Measurements from ENCODE around the gene TRMT11. TPM values are rescaled to one million over a fixed set of nuclear protein-coding genes. Genes with fewer than 3 reads are reported as not detected.

Gene TRMT11
- polyA plus RNA-seq, 1 donor (not counting 4 experiments of a cell fraction or from before 2014, with no cell fraction given) = 23.0 TPM

DNA sequence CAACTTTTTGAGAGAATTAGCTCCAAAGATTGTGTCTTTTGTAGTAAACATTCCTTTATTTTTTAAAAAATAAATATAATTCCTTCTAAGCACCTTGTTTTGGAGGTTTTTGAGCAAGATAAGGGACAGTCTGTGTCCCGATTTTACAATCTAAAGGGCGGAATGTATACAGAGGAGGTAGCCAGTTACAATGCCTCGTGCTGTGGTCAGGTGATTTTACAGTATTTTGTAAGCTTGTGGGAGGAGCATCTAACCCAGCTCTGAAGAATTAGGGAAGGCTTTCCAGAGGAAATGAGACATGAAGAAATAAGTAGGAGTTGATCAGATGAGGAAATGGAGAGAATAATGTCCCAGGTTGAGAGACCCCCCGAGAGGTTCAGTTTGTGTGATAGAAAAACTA is 28.5 kb upstream of the TRMT11 start:
- Histone ChIP-seq H2AFZ (ENCODE audit: control insufficient read depth, low read length) (peak overlapping the region; percentile 95), H3K4me2 (ENCODE audit: control insufficient read depth, extremely low read depth, insufficient read depth, low read depth, low read length) (peak overlapping the region; percentile 97), H3K27ac (ENCODE audit: control insufficient read depth, insufficient read depth, low read length) (peak overlapping the region; percentile 78), H4K20me1 (ENCODE audit: control insufficient read depth, extremely low read depth, insufficient read depth, low read length) (no peaks in the 10 kb centered on the region), H3K9ac (ENCODE audit: control insufficient read depth, extremely low read depth, insufficient read depth, low read length) (peak overlapping the region; percentile 88), H3K4me1 (ENCODE audit: control insufficient read depth, extremely low read depth, insufficient read depth, low read length) (peaks cover 16% of the 10 kb centered on the region), H3K36me3 (ENCODE audit: control insufficient read depth in 2 of 2, extremely low read depth in 1 of 2, insufficient read depth in 2 of 2, low read length in 2 of 2) (no peaks in the 10 kb centered on the region), H3K27me3 (ENCODE audit: control insufficient read depth, extremely low read depth, insufficient read depth, low read length) (no peaks in the 10 kb centered on the region), H3K79me2 (ENCODE audit: control insufficient read depth, insufficient read depth, low read length) (no peaks in the 10 kb centered on the region), H3K9me1 (ENCODE audit: control insufficient read depth, extremely low read depth, insufficient read depth, low read length) (no peaks in the 10 kb centered on the region), H3K9me3 (ENCODE audit: control insufficient read depth, low read depth, low read length) (no peaks in the 10 kb centered on the region), H3K4me3 (ENCODE audit: control insufficient read depth in 2 of 3, extremely low read depth in 1 of 3, insufficient read depth in 2 of 3, low read depth in 1 of 3, low read length in 3 of 3) (peak overlapping the region; percentile 81)
- dilution Hi-C loops (cut with MboI; ENCODE audit: extremely low pct_ligation_motif_present, low sequenced_read_pairs) = no loop called here
- FAIRE-seq (peak; percentile 44), DNase-seq (ENCODE audit: low read depth, low spot score) (no peak)
- TF ChIP-seq, protein P1, sequence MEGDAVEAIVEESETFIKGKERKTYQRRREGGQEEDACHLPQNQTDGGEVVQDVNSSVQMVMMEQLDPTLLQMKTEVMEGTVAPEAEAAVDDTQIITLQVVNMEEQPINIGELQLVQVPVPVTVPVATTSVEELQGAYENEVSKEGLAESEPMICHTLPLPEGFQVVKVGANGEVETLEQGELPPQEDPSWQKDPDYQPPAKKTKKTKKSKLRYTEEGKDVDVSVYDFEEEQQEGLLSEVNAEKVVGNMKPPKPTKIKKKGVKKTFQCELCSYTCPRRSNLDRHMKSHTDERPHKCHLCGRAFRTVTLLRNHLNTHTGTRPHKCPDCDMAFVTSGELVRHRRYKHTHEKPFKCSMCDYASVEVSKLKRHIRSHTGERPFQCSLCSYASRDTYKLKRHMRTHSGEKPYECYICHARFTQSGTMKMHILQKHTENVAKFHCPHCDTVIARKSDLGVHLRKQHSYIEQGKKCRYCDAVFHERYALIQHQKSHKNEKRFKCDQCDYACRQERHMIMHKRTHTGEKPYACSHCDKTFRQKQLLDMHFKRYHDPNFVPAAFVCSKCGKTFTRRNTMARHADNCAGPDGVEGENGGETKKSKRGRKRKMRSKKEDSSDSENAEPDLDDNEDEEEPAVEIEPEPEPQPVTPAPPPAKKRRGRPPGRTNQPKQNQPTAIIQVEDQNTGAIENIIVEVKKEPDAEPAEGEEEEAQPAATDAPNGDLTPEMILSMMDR (optimal IDR thresholded peaks at IDR 0.05 in 1 of 3, IDR thresholded peaks at IDR 0.05 in 1 of 3, conservative IDR thresholded peaks at IDR 0.05 in 1 of 3; ENCODE audit: extremely low read depth in 1 of 3, insufficient read depth in 2 of 3, low read length in 3 of 3) = no peak
- TF ChIP-seq EZH2 (IDR thresholded peaks at IDR 0.05; ENCODE audit: low read length) = no peak

DNA sequence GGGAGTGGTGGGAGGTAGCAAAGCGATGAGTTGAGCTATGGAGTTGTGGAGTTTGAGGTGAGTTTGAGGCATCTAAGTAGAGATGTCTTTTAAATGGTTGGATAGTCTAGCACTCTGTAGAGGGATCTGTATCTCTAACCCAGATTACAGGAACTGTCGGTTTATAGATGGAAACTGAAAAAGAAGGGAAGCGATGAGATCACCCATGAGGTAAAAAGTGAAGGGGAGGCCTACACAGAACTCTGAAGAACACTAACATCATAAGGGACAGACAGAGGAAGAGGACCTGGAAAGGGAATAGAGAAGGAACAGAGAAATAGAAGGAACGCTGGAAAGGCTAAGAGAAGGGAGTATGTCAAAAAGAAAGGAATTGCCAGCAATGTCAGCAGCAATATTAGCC is 27.3 kb upstream of the TRMT11 start:
- TF ChIP-seq EZH2 (IDR thresholded peaks at IDR 0.05; ENCODE audit: low read length) = no peak
- TF ChIP-seq, protein P1 (optimal IDR thresholded peaks at IDR 0.05 in 1 of 3, IDR thresholded peaks at IDR 0.05 in 1 of 3, conservative IDR thresholded peaks at IDR 0.05 in 1 of 3; ENCODE audit: extremely low read depth in 1 of 3, insufficient read depth in 2 of 3, low read length in 3 of 3) = no peak

More for the DNA sequence above, 27.3 kb upstream of the TRMT11 start:
- dilution Hi-C loops (cut with MboI; ENCODE audit: extremely low pct_ligation_motif_present, low sequenced_read_pairs) = no loop called here
- H2AFZ ChIP-seq (ENCODE audit: control insufficient read depth, low read length) = no peak overlapping the region
- DNase-seq (ENCODE audit: low read depth, low spot score) = no peak
- H3K4me2 ChIP-seq (ENCODE audit: control insufficient read depth, extremely low read depth, insufficient read depth, low read depth, low read length) = no peak overlapping the region
- peaks cover 13% of the 10 kb centered on the region for H3K4me1 ChIP-seq (ENCODE audit: control insufficient read depth, extremely low read depth, insufficient read depth, low read length)
- H3K36me3 ChIP-seq (ENCODE audit: control insufficient read depth in 2 of 2, extremely low read depth in 1 of 2, insufficient read depth in 2 of 2, low read length in 2 of 2) = no peaks in the 10 kb centered on the region
- no peaks in the 10 kb centered on the region for H4K20me1 ChIP-seq (ENCODE audit: control insufficient read depth, extremely low read depth, insufficient read depth, low read length)
- no peaks in the 10 kb centered on the region for H3K79me2 ChIP-seq (ENCODE audit: control insufficient read depth, insufficient read depth, low read length)
- no peaks in the 10 kb centered on the region for H3K9me3 ChIP-seq (ENCODE audit: control insufficient read depth, low read depth, low read length)
- H3K27ac ChIP-seq (ENCODE audit: control insufficient read depth, insufficient read depth, low read length) = no peak overlapping the region
- H3K9me1 ChIP-seq (ENCODE audit: control insufficient read depth, extremely low read depth, insufficient read depth, low read length) = no peaks in the 10 kb centered on the region
- no peak overlapping the region for H3K4me3 ChIP-seq (ENCODE audit: control insufficient read depth in 2 of 3, extremely low read depth in 1 of 3, insufficient read depth in 2 of 3, low read depth in 1 of 3, low read length in 3 of 3)
- H3K9ac ChIP-seq (ENCODE audit: control insufficient read depth, extremely low read depth, insufficient read depth, low read length) = no peak overlapping the region
- no peaks in the 10 kb centered on the region for H3K27me3 ChIP-seq (ENCODE audit: control insufficient read depth, extremely low read depth, insufficient read depth, low read length)
- no peak for FAIRE-seq
